HL-60 (cell line): Measurements from ENCODE around the gene AQP12A.

ENCODE experiments used
- POLR2AphosphoS5 ChIP-seq: IDR thresholded peaks from 2 replicates; pipeline ENCODE4 v1.6.1; 2012; ENCODE audit warnings: low read depth
- SPI1 ChIP-seq: IDR thresholded peaks from 2 replicates; pipeline ENCODE4 v1.6.1; 2012; ENCODE audit warnings: low read depth, mild to moderate bottlenecking, borderline replicate concordance
- TF ChIP-seq, protein P1 (sequence below): IDR thresholded peaks from one replicate; pipeline ENCODE4 v1.5.1; 2011; ENCODE audit warnings: low read length, control low read depth, inconsistent platforms; ENCODE audit not compliant: insufficient read depth
- TF ChIP-seq, protein P2 (sequence below): IDR thresholded peaks from 2 replicates; pipeline ENCODE4 v1.6.1; 2012; ENCODE audit warnings: low read depth; ENCODE audit not compliant: insufficient replicate concordance

DNA sequence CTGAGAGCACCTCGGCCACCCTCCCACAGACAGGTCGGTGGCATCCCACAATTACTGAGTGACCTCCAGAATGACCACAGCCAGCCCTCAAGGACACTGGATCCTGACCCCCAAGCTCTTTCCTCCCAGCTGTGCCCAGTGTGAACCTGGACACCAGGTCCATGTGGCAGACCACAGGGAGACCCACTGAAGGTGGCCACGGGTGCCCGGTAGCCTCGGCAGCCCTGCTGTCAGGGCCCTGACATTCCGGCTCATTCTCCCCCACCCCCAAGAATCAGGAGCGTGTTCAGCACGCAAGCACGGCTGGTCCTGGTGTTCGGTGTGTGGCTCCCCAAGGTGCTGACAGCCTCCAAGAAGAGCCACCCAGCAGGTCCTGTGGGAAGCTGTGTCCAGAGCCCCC is 32.8 kb downstream of the AQP12A start:
- TF ChIP-seq, protein P1, sequence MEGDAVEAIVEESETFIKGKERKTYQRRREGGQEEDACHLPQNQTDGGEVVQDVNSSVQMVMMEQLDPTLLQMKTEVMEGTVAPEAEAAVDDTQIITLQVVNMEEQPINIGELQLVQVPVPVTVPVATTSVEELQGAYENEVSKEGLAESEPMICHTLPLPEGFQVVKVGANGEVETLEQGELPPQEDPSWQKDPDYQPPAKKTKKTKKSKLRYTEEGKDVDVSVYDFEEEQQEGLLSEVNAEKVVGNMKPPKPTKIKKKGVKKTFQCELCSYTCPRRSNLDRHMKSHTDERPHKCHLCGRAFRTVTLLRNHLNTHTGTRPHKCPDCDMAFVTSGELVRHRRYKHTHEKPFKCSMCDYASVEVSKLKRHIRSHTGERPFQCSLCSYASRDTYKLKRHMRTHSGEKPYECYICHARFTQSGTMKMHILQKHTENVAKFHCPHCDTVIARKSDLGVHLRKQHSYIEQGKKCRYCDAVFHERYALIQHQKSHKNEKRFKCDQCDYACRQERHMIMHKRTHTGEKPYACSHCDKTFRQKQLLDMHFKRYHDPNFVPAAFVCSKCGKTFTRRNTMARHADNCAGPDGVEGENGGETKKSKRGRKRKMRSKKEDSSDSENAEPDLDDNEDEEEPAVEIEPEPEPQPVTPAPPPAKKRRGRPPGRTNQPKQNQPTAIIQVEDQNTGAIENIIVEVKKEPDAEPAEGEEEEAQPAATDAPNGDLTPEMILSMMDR: no peak
- no peak for TF ChIP-seq POLR2AphosphoS5
- TF ChIP-seq, protein P2, sequence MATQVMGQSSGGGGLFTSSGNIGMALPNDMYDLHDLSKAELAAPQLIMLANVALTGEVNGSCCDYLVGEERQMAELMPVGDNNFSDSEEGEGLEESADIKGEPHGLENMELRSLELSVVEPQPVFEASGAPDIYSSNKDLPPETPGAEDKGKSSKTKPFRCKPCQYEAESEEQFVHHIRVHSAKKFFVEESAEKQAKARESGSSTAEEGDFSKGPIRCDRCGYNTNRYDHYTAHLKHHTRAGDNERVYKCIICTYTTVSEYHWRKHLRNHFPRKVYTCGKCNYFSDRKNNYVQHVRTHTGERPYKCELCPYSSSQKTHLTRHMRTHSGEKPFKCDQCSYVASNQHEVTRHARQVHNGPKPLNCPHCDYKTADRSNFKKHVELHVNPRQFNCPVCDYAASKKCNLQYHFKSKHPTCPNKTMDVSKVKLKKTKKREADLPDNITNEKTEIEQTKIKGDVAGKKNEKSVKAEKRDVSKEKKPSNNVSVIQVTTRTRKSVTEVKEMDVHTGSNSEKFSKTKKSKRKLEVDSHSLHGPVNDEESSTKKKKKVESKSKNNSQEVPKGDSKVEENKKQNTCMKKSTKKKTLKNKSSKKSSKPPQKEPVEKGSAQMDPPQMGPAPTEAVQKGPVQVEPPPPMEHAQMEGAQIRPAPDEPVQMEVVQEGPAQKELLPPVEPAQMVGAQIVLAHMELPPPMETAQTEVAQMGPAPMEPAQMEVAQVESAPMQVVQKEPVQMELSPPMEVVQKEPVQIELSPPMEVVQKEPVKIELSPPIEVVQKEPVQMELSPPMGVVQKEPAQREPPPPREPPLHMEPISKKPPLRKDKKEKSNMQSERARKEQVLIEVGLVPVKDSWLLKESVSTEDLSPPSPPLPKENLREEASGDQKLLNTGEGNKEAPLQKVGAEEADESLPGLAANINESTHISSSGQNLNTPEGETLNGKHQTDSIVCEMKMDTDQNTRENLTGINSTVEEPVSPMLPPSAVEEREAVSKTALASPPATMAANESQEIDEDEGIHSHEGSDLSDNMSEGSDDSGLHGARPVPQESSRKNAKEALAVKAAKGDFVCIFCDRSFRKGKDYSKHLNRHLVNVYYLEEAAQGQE: no peak
- TF ChIP-seq SPI1: no peak
